ENCODE data around the gene LPP. TPM values are rescaled to one million over a fixed set of nuclear protein-coding genes. Genes with fewer than 3 reads are reported as not detected.

Gene LPP
- total RNA-seq, 4 donors from 2014 or later: 141 to 248 (median 185) TPM

DNA sequence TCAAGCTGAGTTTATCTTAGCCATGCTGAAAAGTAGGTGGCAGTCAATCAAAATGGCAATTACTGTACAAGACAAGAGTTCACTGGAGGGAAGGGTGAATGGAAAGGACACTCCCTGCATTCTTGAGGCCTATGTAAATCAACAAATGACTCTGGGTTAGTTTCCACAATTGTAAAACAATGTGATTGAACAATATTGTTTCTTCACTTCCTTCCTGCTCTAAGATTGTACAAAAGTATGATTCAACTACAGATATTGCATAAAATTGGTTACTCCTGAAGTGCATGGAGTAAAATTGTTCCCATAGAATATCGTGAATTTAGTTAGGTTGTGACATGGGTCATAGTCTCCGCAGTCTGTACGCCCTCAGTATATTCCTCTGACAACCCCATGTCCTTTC, 277.6 kb downstream of the LPP start:
- TF ChIP-seq, protein P1, sequence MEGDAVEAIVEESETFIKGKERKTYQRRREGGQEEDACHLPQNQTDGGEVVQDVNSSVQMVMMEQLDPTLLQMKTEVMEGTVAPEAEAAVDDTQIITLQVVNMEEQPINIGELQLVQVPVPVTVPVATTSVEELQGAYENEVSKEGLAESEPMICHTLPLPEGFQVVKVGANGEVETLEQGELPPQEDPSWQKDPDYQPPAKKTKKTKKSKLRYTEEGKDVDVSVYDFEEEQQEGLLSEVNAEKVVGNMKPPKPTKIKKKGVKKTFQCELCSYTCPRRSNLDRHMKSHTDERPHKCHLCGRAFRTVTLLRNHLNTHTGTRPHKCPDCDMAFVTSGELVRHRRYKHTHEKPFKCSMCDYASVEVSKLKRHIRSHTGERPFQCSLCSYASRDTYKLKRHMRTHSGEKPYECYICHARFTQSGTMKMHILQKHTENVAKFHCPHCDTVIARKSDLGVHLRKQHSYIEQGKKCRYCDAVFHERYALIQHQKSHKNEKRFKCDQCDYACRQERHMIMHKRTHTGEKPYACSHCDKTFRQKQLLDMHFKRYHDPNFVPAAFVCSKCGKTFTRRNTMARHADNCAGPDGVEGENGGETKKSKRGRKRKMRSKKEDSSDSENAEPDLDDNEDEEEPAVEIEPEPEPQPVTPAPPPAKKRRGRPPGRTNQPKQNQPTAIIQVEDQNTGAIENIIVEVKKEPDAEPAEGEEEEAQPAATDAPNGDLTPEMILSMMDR (IDR thresholded peaks at IDR 0.05; ENCODE audit: low read depth): no peak

DNA sequence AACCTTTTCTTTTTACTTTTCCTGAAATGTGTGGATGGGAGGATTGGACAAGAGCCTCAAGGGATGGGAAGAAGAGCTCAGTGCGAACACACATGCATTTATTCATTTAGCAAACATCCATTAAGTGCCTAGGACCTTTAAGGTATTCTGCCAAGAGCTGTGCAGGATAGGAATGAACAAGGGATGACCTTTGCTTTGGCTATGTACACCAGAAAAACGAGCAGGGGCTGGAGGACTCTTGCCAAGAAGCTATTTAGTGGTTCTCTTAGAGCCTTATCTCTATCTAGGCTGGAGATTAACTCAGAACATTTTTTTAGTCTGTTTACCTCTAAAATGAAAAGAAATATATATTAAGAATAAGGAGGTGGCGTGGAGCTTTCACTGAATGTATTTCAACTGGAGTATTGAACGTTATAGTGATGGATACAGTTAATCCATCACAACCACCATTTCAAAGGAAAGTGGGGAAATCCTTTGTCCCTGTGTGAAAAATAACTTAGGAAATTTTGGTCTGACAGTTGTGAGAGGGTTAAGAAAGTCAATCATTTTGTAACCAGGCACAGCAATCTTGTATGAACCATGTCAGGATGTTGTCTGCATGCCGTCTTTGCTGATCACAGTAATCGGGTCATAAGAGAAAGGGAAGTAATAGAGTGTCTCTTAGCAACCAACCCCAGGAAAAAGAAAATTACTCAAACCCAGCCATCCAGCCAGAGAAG, 279.0 kb downstream of the LPP start:
- TF ChIP-seq, protein P1 (IDR thresholded peaks at IDR 0.05; ENCODE audit: low read depth): no peak

DNA sequence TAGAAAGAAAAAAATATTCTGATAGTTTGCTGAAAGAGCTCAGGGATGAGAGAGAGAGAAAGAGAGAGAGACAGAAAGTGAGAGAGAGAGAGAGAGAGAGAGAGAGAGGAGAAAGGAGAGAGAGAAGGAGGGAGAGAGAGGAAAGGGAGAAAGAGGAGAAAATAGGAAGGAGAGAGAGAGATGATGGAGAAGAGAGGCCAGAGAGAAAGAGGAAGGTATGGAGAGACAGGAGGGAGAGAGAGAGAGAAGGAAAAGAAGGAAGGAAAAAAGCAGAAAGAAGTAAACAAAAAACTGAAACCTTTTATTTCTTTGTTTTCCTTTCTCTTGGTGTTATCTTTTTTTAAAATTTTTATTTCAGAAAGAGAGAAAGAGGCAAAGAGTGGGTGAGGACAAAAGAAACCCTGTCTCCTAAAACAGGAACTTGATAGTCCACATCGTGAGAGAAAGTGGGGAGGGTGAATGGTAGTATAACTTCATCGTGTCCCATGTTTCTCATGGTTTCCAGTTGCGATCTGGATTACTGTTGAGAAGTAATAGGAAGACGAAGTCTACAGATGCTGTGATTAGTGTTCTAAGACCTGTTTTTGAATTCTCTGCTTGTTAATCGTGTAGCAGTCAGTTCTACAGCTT, 279.7 kb downstream of the LPP start:
- TF ChIP-seq, protein P1 (IDR thresholded peaks at IDR 0.05; ENCODE audit: low read depth): no peak

DNA sequence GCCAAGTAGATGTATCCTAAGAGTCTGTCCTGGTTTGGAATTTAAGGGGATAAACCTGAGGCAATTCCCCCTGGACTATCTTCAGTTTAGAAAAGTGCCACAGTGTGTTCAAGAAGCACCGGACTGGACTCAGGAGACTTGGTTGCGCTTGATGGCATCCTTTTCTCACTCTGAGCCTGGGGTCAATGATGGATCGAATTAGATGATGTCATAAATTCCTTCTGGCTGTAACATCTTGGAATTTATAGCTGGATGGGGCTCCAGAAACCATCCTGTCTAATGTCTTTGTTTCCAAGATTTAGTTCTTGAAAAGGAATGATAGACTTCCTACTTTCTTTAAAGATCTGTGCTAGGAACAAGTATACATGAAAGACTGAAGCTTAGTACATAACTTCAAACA, 280.6 kb downstream of the LPP start:
- TF ChIP-seq, protein P1 (IDR thresholded peaks at IDR 0.05; ENCODE audit: low read depth): no peak

DNA sequence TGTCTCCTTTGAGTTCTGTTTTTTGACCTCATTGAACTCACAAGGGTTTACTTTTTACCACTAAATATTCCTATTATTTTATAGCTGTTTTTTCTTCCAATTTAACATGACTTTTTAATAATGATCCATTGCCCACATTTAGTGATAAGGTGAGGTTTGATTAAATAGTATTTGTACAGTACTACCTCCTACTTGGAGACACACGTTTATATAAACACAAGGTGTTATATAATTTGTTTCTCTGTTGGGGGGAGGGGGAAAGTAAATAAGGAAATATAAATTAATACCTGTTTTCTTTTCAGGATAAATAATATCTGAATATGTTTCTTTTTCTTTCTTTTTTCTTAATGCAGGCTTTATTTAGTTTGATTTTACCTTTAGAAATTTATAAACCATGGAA, 281.3 kb downstream of the LPP start:
- TF ChIP-seq, protein P1 (IDR thresholded peaks at IDR 0.05; ENCODE audit: low read depth): no peak

DNA sequence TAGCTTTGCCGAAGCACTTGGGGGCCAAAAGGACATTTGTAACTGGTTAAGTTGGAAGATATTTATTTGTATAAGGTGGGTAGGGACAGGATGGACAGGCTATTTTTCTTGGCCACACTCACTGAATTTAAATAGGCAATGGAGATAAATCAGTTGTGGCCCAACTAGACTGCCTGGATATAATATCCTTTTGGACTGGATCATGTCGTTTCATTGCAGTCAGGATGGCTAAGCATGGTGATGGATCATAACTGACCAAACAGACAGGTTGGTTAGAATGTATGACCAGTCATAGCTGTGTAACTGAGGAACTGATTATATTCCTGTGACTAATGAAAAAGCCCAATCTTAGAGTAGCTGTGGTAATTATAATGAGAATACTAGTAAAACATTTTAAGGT, 284.0 kb downstream of the LPP start:
- TF ChIP-seq, protein P1 (IDR thresholded peaks at IDR 0.05; ENCODE audit: low read depth): no peak

DNA sequence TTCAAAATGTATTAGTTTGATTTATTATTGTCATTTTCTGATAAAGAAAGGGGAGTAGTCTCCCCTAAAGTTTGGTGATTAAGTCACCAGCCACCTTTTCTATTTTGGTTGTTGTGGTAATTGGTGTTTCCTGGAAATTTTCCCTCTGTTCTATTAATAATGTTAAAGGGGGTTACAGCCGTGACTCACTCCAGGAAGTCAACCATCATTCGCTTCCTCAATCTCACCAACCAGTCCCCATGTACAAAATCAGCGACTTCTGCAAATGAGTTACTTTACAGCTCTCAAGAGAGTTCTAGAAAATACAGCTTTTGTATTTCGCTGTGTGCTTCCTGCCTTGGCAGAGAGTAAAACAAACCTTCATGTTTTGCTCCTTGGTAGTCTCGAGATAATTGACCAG, 285.1 kb downstream of the LPP start:
- TF ChIP-seq, protein P1 (IDR thresholded peaks at IDR 0.05; ENCODE audit: low read depth): no peak
